Breast epithelium (tissue), 4 donors: ENCODE data around the gene PELI3. TPM values are rescaled to one million over a fixed set of nuclear protein-coding genes. Genes with fewer than 3 reads are reported as not detected.

Experiments
- DNase-seq, 2 donors: peaks; one replicate each; pipeline ENCODE4 v3.0.0-alpha.2; 2019; ENCODE audit warnings: low spot score in 2 of 2
- H3K27ac ChIP-seq, 2 donors: fragments of 200-600 bp; sonication (generic) in 1 of 2; one replicate each; pipeline ENCODE4 v1.5.1; 2016 to 2019; ENCODE audit warnings: mild to moderate bottlenecking in 1 of 2
- H3K27me3 ChIP-seq, 2 donors: fragments of 200-600 bp; sonication (generic) in 1 of 2; one replicate each; pipeline versions ENCODE4 v1.5.1 to v1.6.0; 2017 to 2019; ENCODE audit warnings: control low read depth in 1 of 2, mild to moderate bottlenecking in 1 of 2
- H3K36me3 ChIP-seq: fragments of 200-600 bp; one replicate; pipeline ENCODE4 v1.5.1; 2019
- H3K4me1 ChIP-seq, 2 donors: fragments of 200-600 bp; sonication (generic); one replicate each; pipeline ENCODE4 v1.5.1; 2016 to 2019; ENCODE audit warnings: control low read depth in 1 of 2
- H3K4me3 ChIP-seq, 3 donors: fragments of 200-600 bp; sonication (generic); 1 replicate in 2 of 3; 2 replicates in 1 of 3; pipeline ENCODE4 v1.5.1; 2016 to 2019; ENCODE audit warnings: mild to moderate bottlenecking in 3 of 3, moderate library complexity in 2 of 3
- H3K9me3 ChIP-seq, 2 donors: fragments of 200-600 bp; sonication (generic) in 1 of 2; one replicate each; pipeline ENCODE4 v1.5.1; 2016 to 2019; ENCODE audit warnings: control low read depth in 1 of 2
- CTCF ChIP-seq, 3 donors: fragments of 450-650 bp; IDR thresholded peaks; one replicate each; pipeline ENCODE4 v1.5.1; 2016 to 2017; ENCODE audit warnings: antibody characterized with exemption in 3 of 3, mild to moderate bottlenecking in 3 of 3, moderate library complexity in 3 of 3
- POLR2A ChIP-seq: fragments of 450-650 bp; IDR thresholded peaks from one replicate; pipeline ENCODE4 v1.6.1; 2016; ENCODE audit warnings: antibody characterized with exemption, mild to moderate bottlenecking, moderate library complexity
- POLR2AphosphoS5 ChIP-seq, 3 donors: sonication (generic); formaldehyde crosslinking; IDR thresholded peaks; one replicate each; pipeline ENCODE4 v1.6.1; 2017; ENCODE audit warnings: antibody characterized with exemption in 3 of 3
- intact Hi-C: fragments of 100-400 bp; cut with DNase I; formaldehyde crosslinking; loops from one replicate; pipeline ENCODE4 v1.15.1; 2023; ENCODE audit warnings: low total_unique reads
- total RNA-seq, 3 donors: library from RNA; depleted of rRNA; stranded (reverse); fragments of >200 nt; gene quantifications; one replicate each; pipeline ENCODE4 v1.1.0, GENCODE V29; 2016

Gene PELI3
- total RNA-seq, 3 donors from 2014 or later: 16.0 to 20.0 (median 18.6) TPM

GRCh38 chr11:66479394-66480116 lies 12.8 kb downstream of the PELI3 start:
- intact Hi-C loops: loop anchor here (1.0 kb wide), 1 partner anchor 15 kb away; no protein-coding TSS in a partner anchor
- H3K4me3 ChIP-seq: peak overlapping the region; percentile 64 to 87 (median 72)
- no peaks in the 10 kb centered on the region for H3K36me3 ChIP-seq
- peak overlapping the region; percentile 90 to 95 for H3K27ac ChIP-seq
- TF ChIP-seq POLR2AphosphoS5 (IDR thresholded peaks at IDR 0.05) (peak in 1 of 3 donors; percentile 20), CTCF (IDR thresholded peaks at IDR 0.05) (peak in 1 of 3 donors; percentile 6), POLR2A (no peak)
- no peaks in the 10 kb centered on the region for H3K4me1 ChIP-seq
- H3K27me3 ChIP-seq: no peaks in the 10 kb centered on the region
- peak; percentile 28 to 61 for DNase-seq
- no peaks in the 10 kb centered on the region for H3K9me3 ChIP-seq

GRCh38 chr11:66480117-66480938 lies 13.6 kb downstream of the PELI3 start, which contains the start of gene DPP3:
Gene DPP3 (plus strand): TSS chr11:66480434. CDS start chr11:66482201, 1,767 bp downstream.
- TF ChIP-seq CTCF (IDR thresholded peaks at IDR 0.05) (no peak), POLR2AphosphoS5 (IDR thresholded peaks at IDR 0.05) (peak; percentile 80 to 89 (median 87)), POLR2A (peak; percentile 79)
- intact Hi-C loops: no loop called here
- Histone ChIP-seq H3K27me3 (no peaks in the 10 kb centered on the region), H3K4me3 (peak within 1 kb of the TSS; percentile 64 to 87 (median 72)), H3K36me3 (no peaks in the 10 kb centered on the region), H3K27ac (peak within 1 kb of the TSS; percentile 90 to 95), H3K4me1 (no peaks in the 10 kb centered on the region), H3K9me3 (no peaks in the 10 kb centered on the region)
- peak; percentile 96 to 98 for DNase-seq

GRCh38 chr11:66484806-66485380 lies 18.2 kb downstream of the PELI3 start:
- TF ChIP-seq CTCF (IDR thresholded peaks at IDR 0.05) (no peak), POLR2AphosphoS5 (IDR thresholded peaks at IDR 0.05) (no peak), POLR2A (no peak)

GRCh38 chr11:66488957-66489356 lies 22.3 kb downstream of the PELI3 start:
- DNase-seq: no peak
- H3K4me3 ChIP-seq: no peak overlapping the region
- H3K27ac ChIP-seq: no peak overlapping the region
- intact Hi-C loops: no loop called here
- H3K9me3 ChIP-seq: no peaks in the 10 kb centered on the region
- H3K27me3 ChIP-seq: no peaks in the 10 kb centered on the region
- H3K4me1 ChIP-seq: no peaks in the 10 kb centered on the region
- no peak for TF ChIP-seq CTCF (IDR thresholded peaks at IDR 0.05)
- no peak for TF ChIP-seq POLR2A
- no peak for TF ChIP-seq POLR2AphosphoS5 (IDR thresholded peaks at IDR 0.05)
- no peaks in the 10 kb centered on the region for H3K36me3 ChIP-seq

More at GRCh38 chr11:66484806-66485380, 18.2 kb downstream of the PELI3 start:
- DNase-seq: no peak
- Histone ChIP-seq H3K27ac (no peak overlapping the region), H3K9me3 (no peaks in the 10 kb centered on the region), H3K4me1 (no peaks in the 10 kb centered on the region), H3K27me3 (no peaks in the 10 kb centered on the region), H3K36me3 (no peaks in the 10 kb centered on the region), H3K4me3 (no peak overlapping the region)
- intact Hi-C loops: no loop called here
